HL-60 (cell line): ENCODE data around the gene BOLL.
"Not testable (repeated sequence)": the region's sequence is repeated elsewhere in the genome, so short reads cannot be mapped to it uniquely, and the experiment has no call there.

Experiments used
- DNase-seq, 2 experiments: peaks; one replicate each; pipeline ENCODE4 v3.0.0-alpha.2; 2010 to 2020; ENCODE audit warnings: low read depth in 1 of 2, low spot score in 1 of 2
- H3K27ac ChIP-seq: fragments of 250-450 bp; sonication (Bioruptor Pico); replicated peaks from 2 replicates; pipeline ENCODE4 v1.5.1; 2020; ENCODE audit warnings: mild to moderate bottlenecking, moderate library complexity
- H3K27me3 ChIP-seq: fragments of 250-450 bp; sonication (Bioruptor Pico); 2 replicates; pipeline ENCODE4 v1.5.1; 2021; ENCODE audit warnings: mild to moderate bottlenecking, moderate library complexity; ENCODE audit not compliant: insufficient read depth, poor library complexity, severe bottlenecking
- H3K4me3 ChIP-seq: replicated peaks from 2 replicates; pipeline ENCODE4 v1.5.1; 2011; ENCODE audit warnings: mild to moderate bottlenecking, control low read depth, low read length; ENCODE audit not compliant: insufficient read depth
- GABPA ChIP-seq: IDR thresholded peaks from 2 replicates; pipeline ENCODE4 v1.6.1; 2012; ENCODE audit warnings: low read depth
- POLR2AphosphoS5 ChIP-seq: IDR thresholded peaks from 2 replicates; pipeline ENCODE4 v1.6.1; 2012; ENCODE audit warnings: low read depth
- SPI1 ChIP-seq: IDR thresholded peaks from 2 replicates; pipeline ENCODE4 v1.6.1; 2012; ENCODE audit warnings: low read depth, mild to moderate bottlenecking, borderline replicate concordance
- TF ChIP-seq, protein P1 (sequence below): IDR thresholded peaks from 2 replicates; pipeline ENCODE4 v1.6.1; 2012; ENCODE audit warnings: low read depth; ENCODE audit not compliant: insufficient replicate concordance
- TF ChIP-seq, protein P2 (sequence below): IDR thresholded peaks from one replicate; pipeline ENCODE4 v1.5.1; 2011; ENCODE audit warnings: low read length, control low read depth, inconsistent platforms; ENCODE audit not compliant: insufficient read depth

BOLL gene

DNA sequence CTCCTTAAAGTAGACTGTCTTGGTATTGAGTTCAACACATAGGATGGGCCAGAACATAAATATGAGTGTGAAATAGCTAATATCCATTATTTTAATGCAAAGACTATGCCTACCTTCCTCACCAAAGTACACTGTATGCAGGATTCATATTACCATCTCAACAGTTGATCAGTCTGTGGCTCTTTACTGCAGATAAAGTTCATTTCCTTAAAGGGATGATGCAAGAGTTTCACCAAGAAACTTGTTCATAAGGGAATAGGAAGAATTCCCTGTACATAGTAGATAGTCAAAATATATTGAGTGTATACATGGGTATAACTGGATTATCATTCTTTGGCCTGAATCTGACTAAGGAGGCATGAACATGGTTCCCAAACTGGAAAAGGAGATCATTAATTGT, 44.9 kb downstream of the BOLL start:
- Histone ChIP-seq H3K27me3 (no peaks in the 10 kb centered on the region), H3K4me3 (no peak overlapping the region), H3K27ac (no peak overlapping the region)
- no peak for DNase-seq
- TF ChIP-seq POLR2AphosphoS5 (no peak), SPI1 (no peak), GABPA (no peak)
- TF ChIP-seq, protein P1, sequence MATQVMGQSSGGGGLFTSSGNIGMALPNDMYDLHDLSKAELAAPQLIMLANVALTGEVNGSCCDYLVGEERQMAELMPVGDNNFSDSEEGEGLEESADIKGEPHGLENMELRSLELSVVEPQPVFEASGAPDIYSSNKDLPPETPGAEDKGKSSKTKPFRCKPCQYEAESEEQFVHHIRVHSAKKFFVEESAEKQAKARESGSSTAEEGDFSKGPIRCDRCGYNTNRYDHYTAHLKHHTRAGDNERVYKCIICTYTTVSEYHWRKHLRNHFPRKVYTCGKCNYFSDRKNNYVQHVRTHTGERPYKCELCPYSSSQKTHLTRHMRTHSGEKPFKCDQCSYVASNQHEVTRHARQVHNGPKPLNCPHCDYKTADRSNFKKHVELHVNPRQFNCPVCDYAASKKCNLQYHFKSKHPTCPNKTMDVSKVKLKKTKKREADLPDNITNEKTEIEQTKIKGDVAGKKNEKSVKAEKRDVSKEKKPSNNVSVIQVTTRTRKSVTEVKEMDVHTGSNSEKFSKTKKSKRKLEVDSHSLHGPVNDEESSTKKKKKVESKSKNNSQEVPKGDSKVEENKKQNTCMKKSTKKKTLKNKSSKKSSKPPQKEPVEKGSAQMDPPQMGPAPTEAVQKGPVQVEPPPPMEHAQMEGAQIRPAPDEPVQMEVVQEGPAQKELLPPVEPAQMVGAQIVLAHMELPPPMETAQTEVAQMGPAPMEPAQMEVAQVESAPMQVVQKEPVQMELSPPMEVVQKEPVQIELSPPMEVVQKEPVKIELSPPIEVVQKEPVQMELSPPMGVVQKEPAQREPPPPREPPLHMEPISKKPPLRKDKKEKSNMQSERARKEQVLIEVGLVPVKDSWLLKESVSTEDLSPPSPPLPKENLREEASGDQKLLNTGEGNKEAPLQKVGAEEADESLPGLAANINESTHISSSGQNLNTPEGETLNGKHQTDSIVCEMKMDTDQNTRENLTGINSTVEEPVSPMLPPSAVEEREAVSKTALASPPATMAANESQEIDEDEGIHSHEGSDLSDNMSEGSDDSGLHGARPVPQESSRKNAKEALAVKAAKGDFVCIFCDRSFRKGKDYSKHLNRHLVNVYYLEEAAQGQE: no peak
- TF ChIP-seq, protein P2, sequence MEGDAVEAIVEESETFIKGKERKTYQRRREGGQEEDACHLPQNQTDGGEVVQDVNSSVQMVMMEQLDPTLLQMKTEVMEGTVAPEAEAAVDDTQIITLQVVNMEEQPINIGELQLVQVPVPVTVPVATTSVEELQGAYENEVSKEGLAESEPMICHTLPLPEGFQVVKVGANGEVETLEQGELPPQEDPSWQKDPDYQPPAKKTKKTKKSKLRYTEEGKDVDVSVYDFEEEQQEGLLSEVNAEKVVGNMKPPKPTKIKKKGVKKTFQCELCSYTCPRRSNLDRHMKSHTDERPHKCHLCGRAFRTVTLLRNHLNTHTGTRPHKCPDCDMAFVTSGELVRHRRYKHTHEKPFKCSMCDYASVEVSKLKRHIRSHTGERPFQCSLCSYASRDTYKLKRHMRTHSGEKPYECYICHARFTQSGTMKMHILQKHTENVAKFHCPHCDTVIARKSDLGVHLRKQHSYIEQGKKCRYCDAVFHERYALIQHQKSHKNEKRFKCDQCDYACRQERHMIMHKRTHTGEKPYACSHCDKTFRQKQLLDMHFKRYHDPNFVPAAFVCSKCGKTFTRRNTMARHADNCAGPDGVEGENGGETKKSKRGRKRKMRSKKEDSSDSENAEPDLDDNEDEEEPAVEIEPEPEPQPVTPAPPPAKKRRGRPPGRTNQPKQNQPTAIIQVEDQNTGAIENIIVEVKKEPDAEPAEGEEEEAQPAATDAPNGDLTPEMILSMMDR: no peak

DNA sequence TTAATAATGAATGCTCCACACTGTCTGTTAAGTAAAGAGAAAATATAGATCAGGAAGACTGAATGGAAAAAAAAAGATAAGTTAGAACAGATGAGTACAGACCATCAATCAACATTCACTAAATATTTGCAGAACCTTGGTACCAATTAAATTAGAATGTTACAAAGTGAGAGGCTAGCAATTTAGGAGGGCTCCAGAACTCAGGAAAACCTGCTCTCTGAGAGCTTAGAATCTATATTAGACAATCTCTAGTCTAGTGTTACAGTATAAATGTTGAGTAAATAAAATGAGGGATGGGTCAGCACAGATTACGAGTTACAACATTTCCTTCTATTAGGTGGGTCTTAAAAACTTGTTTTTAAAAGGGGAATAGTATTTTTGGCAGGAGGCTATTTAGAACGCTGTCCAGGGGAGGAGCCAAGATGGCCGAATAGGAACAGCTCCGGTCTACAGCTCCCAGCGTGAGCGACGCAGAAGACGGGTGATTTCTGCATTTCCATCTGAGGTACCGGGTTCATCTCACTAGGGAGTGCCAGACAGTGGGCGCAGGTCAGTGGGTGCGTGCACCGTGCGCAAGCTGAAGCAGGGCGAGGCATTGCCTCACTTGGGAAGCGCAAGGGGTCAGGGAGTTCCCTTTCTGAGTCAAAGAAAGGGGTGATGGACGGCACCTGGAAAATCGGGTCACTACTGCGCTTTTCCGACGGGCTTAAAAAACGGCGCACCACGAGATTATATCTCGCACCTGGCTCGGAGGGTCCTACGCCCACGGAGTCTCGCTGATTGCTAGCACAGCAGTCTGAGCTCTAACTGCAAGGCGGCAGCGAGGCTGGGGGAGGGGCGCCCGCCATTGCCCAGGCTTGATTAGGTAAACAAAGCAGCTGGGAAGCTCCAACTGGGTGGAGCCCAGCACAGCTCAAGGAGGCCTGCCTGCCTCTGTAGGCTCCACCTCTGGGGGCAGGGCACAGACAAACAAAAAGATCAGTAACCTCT, 56.3 kb downstream of the BOLL start:
- H3K27me3 ChIP-seq, H3K4me3 ChIP-seq, H3K27ac ChIP-seq, DNase-seq: not testable (repeated sequence)

DNA sequence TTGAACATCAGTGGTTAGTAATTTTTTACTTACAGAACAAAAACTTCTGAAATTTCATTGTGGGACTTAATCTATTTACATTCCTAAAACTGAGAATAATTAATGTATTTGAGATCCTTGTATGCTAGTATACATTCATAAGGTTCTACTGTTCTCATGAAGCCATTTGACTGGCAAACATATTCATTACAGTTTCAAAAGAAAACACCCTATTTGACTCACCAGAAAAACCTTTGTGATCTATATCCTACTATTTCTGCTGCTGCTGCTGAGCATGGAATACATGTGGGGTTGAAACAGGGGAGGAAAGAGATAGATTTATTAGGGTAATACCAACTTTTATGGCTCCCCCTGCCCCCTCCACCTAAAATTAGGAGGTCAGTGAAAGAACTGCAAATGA, 58.1 kb downstream of the BOLL start:
- Histone ChIP-seq H3K27me3 (no peaks in the 10 kb centered on the region), H3K4me3 (no peak overlapping the region), H3K27ac (no peak overlapping the region)
- no peak for TF ChIP-seq POLR2AphosphoS5
- no peak for TF ChIP-seq GABPA
- TF ChIP-seq, protein P2: no peak
- TF ChIP-seq, protein P1: no peak
- TF ChIP-seq SPI1: no peak
- DNase-seq: no peak

DNA sequence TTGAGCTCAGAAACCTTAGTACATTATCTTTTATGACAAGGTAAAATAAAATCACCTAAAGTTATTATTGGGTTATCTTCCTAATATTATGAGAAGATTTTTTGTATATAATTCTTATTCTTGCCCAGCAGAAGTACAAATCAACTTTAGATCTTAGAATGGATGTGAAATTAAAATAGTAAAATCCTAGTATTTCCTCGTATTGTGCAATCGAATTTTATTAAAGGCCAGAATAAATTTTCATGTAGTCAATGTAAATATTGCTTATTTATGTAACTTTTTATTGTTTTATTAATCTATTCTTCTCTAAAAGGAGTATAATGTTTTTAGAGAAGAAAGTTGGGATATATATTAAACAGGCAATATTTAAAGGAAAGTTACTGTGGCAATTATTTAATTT, 67.3 kb downstream of the BOLL start:
- Histone ChIP-seq H3K4me3 (no peak overlapping the region), H3K27ac (no peak overlapping the region), H3K27me3 (no peaks in the 10 kb centered on the region)
- no peak for DNase-seq
- TF ChIP-seq, protein P2: no peak
- no peak for TF ChIP-seq SPI1
- TF ChIP-seq, protein P1: no peak
- no peak for TF ChIP-seq POLR2AphosphoS5
- TF ChIP-seq GABPA: no peak
